ENCODE measurements around the gene EP400.
A peak's percentile ranks its signal among the peaks of the same experiment; 100 is the strongest.

EP400 gene

DNA sequence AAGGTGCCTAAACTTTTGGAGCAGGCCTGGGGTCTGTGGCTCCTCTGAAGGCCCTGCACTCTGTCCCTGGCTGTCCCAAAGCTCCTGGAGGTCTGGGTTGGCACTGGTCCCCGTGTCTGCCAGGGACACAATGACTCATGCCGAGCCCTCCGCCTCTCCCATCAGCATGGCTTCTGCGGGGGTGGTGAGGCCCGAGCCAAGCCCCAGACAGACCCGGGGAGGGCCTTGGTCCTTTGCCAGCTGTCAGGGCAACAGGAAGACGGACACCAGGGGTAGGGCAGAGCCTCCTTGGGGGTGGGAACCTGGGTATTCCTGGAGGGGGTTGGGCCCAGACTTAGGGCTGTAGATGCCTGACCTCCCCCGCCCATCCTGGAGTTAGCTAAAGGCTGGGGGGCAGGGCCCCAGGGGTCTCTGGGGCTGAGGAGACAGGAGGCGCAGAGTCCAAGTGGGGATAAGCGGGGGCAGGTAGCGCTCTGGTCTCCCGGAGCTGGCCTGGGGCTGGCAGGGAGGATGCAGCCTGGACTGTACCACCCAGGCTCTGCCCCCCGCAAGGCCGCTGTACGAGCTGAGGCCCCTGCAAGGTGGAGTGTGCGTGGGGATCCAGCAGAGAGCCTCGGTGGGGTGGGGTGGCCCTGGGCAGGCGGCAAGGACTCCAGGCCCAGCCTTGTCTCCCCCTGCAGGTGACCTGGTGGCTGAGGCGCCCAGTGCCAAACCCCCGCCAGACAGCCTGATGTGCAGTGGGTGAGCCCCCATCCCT lies 37.0 kb upstream of the EP400 start (continued):
- TF ChIP-seq, protein P1, sequence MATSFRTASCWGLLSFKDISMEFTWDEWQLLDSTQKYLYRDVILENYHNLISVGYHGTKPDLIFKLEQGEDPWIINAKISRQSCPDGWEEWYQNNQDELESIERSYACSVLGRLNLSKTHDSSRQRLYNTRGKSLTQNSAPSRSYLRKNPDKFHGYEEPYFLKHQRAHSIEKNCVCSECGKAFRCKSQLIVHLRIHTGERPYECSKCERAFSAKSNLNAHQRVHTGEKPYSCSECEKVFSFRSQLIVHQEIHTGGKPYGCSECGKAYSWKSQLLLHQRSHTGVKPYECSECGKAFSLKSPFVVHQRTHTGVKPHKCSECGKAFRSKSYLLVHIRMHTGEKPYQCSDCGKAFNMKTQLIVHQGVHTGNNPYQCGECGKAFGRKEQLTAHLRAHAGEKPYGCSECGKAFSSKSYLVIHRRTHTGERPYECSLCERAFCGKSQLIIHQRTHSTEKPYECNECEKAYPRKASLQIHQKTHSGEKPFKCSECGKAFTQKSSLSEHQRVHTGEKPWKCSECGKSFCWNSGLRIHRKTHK (tag by site-specific recombination; IDR thresholded peaks at IDR 0.05): no peak
- TF ChIP-seq HIC1 (tag by site-specific recombination; IDR thresholded peaks at IDR 0.05) (no peak), ZNF654 (tag by site-specific recombination; IDR thresholded peaks at IDR 0.05; ENCODE audit: low read depth) (no peak), ZNF610 (tag by site-specific recombination; IDR thresholded peaks at IDR 0.05; ENCODE audit: borderline replicate concordance) (no peak), ZBTB1 (tag by site-specific recombination; IDR thresholded peaks at IDR 0.05) (no peak), ZNF366 (tag by site-specific recombination; conservative IDR thresholded peaks at IDR 0.05) (no peak), ZNF248 (tag by site-specific recombination; IDR thresholded peaks at IDR 0.05) (no peak), MZF1 (tag by site-specific recombination; IDR thresholded peaks at IDR 0.05; ENCODE audit: borderline replicate concordance) (no peak), IKZF3 (tag by site-specific recombination; IDR thresholded peaks at IDR 0.05) (no peak), ZNF311 (tag by site-specific recombination; IDR thresholded peaks at IDR 0.05; ENCODE audit: borderline replicate concordance) (no peak), ZNF837 (tag by site-specific recombination; IDR thresholded peaks at IDR 0.05) (no peak), ZNF174 (tag by site-specific recombination; IDR thresholded peaks at IDR 0.05) (no peak), ZIC2 (tag by site-specific recombination; IDR thresholded peaks at IDR 0.05) (peak; percentile 94), ZBTB17 (tag by site-specific recombination; IDR thresholded peaks at IDR 0.05) (peak; percentile 47; the same call in 1 of the 2 replicates), OSR2 (tag by site-specific recombination; IDR thresholded peaks at IDR 0.05) (no peak), ZNF830 (tag by site-specific recombination; IDR thresholded peaks at IDR 0.05; ENCODE audit: low read depth) (no peak), ZNF184 (tag by site-specific recombination; IDR thresholded peaks at IDR 0.05) (no peak), ZNF433 (tag by site-specific recombination; IDR thresholded peaks at IDR 0.05; ENCODE audit: low read depth) (no peak), ZNF341 (tag by site-specific recombination; IDR thresholded peaks at IDR 0.05; ENCODE audit: low read depth) (no peak), ZNF701 (tag by site-specific recombination; IDR thresholded peaks at IDR 0.05) (no peak), ZNF629 (tag by site-specific recombination; IDR thresholded peaks at IDR 0.05) (0 out of 2 replicates have a peak, but pooled peaks have one; percentile 27), ZNF529 (tag by site-specific recombination; IDR thresholded peaks at IDR 0.05; ENCODE audit: insufficient replicate concordance) (no peak), ZNF585B (tag by site-specific recombination; IDR thresholded peaks at IDR 0.05) (no peak), ZNF48 (tag by site-specific recombination; IDR thresholded peaks at IDR 0.05) (no peak), PRDM2 (tag by site-specific recombination; IDR thresholded peaks at IDR 0.05; ENCODE audit: borderline replicate concordance) (no peak), ZNF423 (tag by site-specific recombination; IDR thresholded peaks at IDR 0.05) (no peak), SP2 (tag by site-specific recombination; IDR thresholded peaks at IDR 0.05) (peak; percentile 69), ZNF37A (tag by site-specific recombination; IDR thresholded peaks at IDR 0.05) (no peak), ZNF580 (tag by site-specific recombination; IDR thresholded peaks at IDR 0.05) (no peak)
- TF ChIP-seq, protein P2, sequence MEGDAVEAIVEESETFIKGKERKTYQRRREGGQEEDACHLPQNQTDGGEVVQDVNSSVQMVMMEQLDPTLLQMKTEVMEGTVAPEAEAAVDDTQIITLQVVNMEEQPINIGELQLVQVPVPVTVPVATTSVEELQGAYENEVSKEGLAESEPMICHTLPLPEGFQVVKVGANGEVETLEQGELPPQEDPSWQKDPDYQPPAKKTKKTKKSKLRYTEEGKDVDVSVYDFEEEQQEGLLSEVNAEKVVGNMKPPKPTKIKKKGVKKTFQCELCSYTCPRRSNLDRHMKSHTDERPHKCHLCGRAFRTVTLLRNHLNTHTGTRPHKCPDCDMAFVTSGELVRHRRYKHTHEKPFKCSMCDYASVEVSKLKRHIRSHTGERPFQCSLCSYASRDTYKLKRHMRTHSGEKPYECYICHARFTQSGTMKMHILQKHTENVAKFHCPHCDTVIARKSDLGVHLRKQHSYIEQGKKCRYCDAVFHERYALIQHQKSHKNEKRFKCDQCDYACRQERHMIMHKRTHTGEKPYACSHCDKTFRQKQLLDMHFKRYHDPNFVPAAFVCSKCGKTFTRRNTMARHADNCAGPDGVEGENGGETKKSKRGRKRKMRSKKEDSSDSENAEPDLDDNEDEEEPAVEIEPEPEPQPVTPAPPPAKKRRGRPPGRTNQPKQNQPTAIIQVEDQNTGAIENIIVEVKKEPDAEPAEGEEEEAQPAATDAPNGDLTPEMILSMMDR (tag by site-specific recombination; IDR thresholded peaks at IDR 0.05): 0 out of 2 replicates have a peak, but pooled peaks have one; percentile 23
